Measurements from ENCODE around the gene PUM1. TPM values are rescaled to one million over a fixed set of nuclear protein-coding genes. Genes with fewer than 3 reads are reported as not detected.

Gene PUM1
- total and polyA plus RNA-seq, 2 donors = 35.4 to 36.3 TPM

GRCh38 chr1:30886710-30887428 lies 178.6 kb downstream of the PUM1 start:
- Histone ChIP-seq H3K9me3 (ENCODE audit: control insufficient read depth in 2 of 2, insufficient read depth in 1 of 2, low read length in 1 of 2) (no peaks in the 10 kb centered on the region), H3K4me3 (ENCODE audit: low read length in 2 of 2) (no peak overlapping the region), H3K36me3 (ENCODE audit: control insufficient read depth in 2 of 2, insufficient read depth in 2 of 2, low read length in 1 of 2) (no peaks in the 10 kb centered on the region), H3K4me1 (ENCODE audit: control insufficient read depth in 2 of 2, insufficient read depth in 2 of 2, low read length in 2 of 2) (no peaks in the 10 kb centered on the region), H3K27ac (ENCODE audit: low read depth in 1 of 2, low read length in 1 of 2) (no peak overlapping the region), H3K27me3 (ENCODE audit: control insufficient read depth in 2 of 2, insufficient read depth in 1 of 2, low read length in 1 of 2) (peaks cover 2 to 31% of the 10 kb centered on the region in 2 donors)
- 92% methylated on average over 12 of the region's 12 CpGs for WGBS
- no peak for DNase-seq (ENCODE audit: low read depth in 6 of 9, low spot score in 9 of 9)

- H3K27me3 ChIP-seq (ENCODE audit: control insufficient read depth in 2 of 2, insufficient read depth in 1 of 2, low read length in 1 of 2) = peaks cover 2 to 33% of the 10 kb centered on the region in 2 donors
- H3K4me3 ChIP-seq (ENCODE audit: low read length in 2 of 2) = no peak overlapping the region
- H3K4me1 ChIP-seq (ENCODE audit: control insufficient read depth in 2 of 2, insufficient read depth in 2 of 2, low read length in 2 of 2) = no peaks in the 10 kb centered on the region
- no peaks in the 10 kb centered on the region for H3K9me3 ChIP-seq (ENCODE audit: control insufficient read depth in 2 of 2, insufficient read depth in 1 of 2, low read length in 1 of 2)
- H3K36me3 ChIP-seq (ENCODE audit: control insufficient read depth in 2 of 2, insufficient read depth in 2 of 2, low read length in 1 of 2) = no peaks in the 10 kb centered on the region
- DNase-seq (ENCODE audit: low read depth in 6 of 9, low spot score in 9 of 9) = no peak
- no peak overlapping the region for H3K27ac ChIP-seq (ENCODE audit: low read depth in 1 of 2, low read length in 1 of 2)
- 56% methylated on average over 17 of the region's 17 CpGs for WGBS
Measured at GRCh38 chr1:30885570-30886522, 179.7 kb downstream of the PUM1 start.

GRCh38 chr1:30884723-30885122 lies 180.8 kb downstream of the PUM1 start:
- peaks cover 0 to 37% of the 10 kb centered on the region in 2 donors for H3K27me3 ChIP-seq (ENCODE audit: control insufficient read depth in 2 of 2, insufficient read depth in 1 of 2, low read length in 1 of 2)
- 96% methylated on average over 5 of the region's 5 CpGs for WGBS
- no peak overlapping the region for H3K27ac ChIP-seq (ENCODE audit: low read depth in 1 of 2, low read length in 1 of 2)
- no peaks in the 10 kb centered on the region for H3K36me3 ChIP-seq (ENCODE audit: control insufficient read depth in 2 of 2, insufficient read depth in 2 of 2, low read length in 1 of 2)
- DNase-seq (ENCODE audit: low read depth in 6 of 9, low spot score in 9 of 9) = no peak
- no peaks in the 10 kb centered on the region for H3K9me3 ChIP-seq (ENCODE audit: control insufficient read depth in 2 of 2, insufficient read depth in 1 of 2, low read length in 1 of 2)
- no peaks in the 10 kb centered on the region for H3K4me1 ChIP-seq (ENCODE audit: control insufficient read depth in 2 of 2, insufficient read depth in 2 of 2, low read length in 2 of 2)
- no peak overlapping the region for H3K4me3 ChIP-seq (ENCODE audit: low read length in 2 of 2)

GRCh38 chr1:30883389-30884172 lies 181.9 kb downstream of the PUM1 start:
- Histone ChIP-seq H3K4me3 (ENCODE audit: low read length in 2 of 2) (no peak overlapping the region), H3K4me1 (ENCODE audit: control insufficient read depth in 2 of 2, insufficient read depth in 2 of 2, low read length in 2 of 2) (no peaks in the 10 kb centered on the region), H3K36me3 (ENCODE audit: control insufficient read depth in 2 of 2, insufficient read depth in 2 of 2, low read length in 1 of 2) (no peaks in the 10 kb centered on the region), H3K27me3 (ENCODE audit: control insufficient read depth in 2 of 2, insufficient read depth in 1 of 2, low read length in 1 of 2) (peaks cover 0 to 46% of the 10 kb centered on the region in 2 donors), H3K9me3 (ENCODE audit: control insufficient read depth in 2 of 2, insufficient read depth in 1 of 2, low read length in 1 of 2) (no peaks in the 10 kb centered on the region), H3K27ac (ENCODE audit: low read depth in 1 of 2, low read length in 1 of 2) (no peak overlapping the region)
- WGBS = 76% methylated on average over 18 of the region's 18 CpGs
- no peak for DNase-seq (ENCODE audit: low read depth in 6 of 9, low spot score in 9 of 9)

GRCh38 chr1:30882678-30883388 lies 182.7 kb downstream of the PUM1 start:
- 89% methylated on average over 14 of the region's 14 CpGs for whole genome bisulfite sequencing
- no peaks in the 10 kb centered on the region for H3K4me1 ChIP-seq (ENCODE audit: control insufficient read depth in 2 of 2, insufficient read depth in 2 of 2, low read length in 2 of 2)
- H3K27ac ChIP-seq (ENCODE audit: low read depth in 1 of 2, low read length in 1 of 2) = no peak overlapping the region
- H3K4me3 ChIP-seq (ENCODE audit: low read length in 2 of 2) = no peak overlapping the region
- no peaks in the 10 kb centered on the region for H3K36me3 ChIP-seq (ENCODE audit: control insufficient read depth in 2 of 2, insufficient read depth in 2 of 2, low read length in 1 of 2)
- no peaks in the 10 kb centered on the region for H3K9me3 ChIP-seq (ENCODE audit: control insufficient read depth in 2 of 2, insufficient read depth in 1 of 2, low read length in 1 of 2)
- DNase-seq (ENCODE audit: low read depth in 6 of 9, low spot score in 9 of 9) = no peak
- H3K27me3 ChIP-seq (ENCODE audit: control insufficient read depth in 2 of 2, insufficient read depth in 1 of 2, low read length in 1 of 2) = peaks cover 0 to 48% of the 10 kb centered on the region in 2 donors

Other genes with a start within 250 kb of the PUM1 start
- 3.8 TPM for gene SDC3, start 157.0 kb downstream of the PUM1 start, total RNA-seq
- 15.3 TPM for gene SDC3, start 157.0 kb downstream of the PUM1 start, polyA plus RNA-seq
- 0.19 TPM for gene NKAIN1, start 174.2 kb upstream of the PUM1 start, total RNA-seq
- 0.16 TPM for gene NKAIN1, start 174.2 kb upstream of the PUM1 start, polyA plus RNA-seq
- 122 TPM for gene SNRNP40, start 231.1 kb upstream of the PUM1 start, total RNA-seq
- gene SNRNP40, start 231.1 kb upstream of the PUM1 start, polyA plus RNA-seq = 36.8 TPM
- gene ZCCHC17, start 231.3 kb upstream of the PUM1 start, total RNA-seq = 32.6 TPM
- gene ZCCHC17, start 231.3 kb upstream of the PUM1 start, polyA plus RNA-seq = 35.4 TPM

Data from thymus (tissue), 11 donors.